Activated naive CD4-positive, alpha-beta T cell treated with Interleukin-2 at 50 U/mL for 16 hours (primary cell): ENCODE measurements around the gene TSPAN16.
"Not testable (repeated sequence)": the region's sequence is repeated elsewhere in the genome, so short reads cannot be mapped to it uniquely, and the experiment has no call there.

Experiments
- DNase-seq: peaks from one replicate; pipeline ENCODE4 v3.0.0-alpha.2; 2020

Gene TSPAN16

GRCh38 chr19:11321191-11322126, 25.5 kb downstream of the TSPAN16 start:
- no peak for DNase-seq

GRCh38 chr19:11322269-11323024, 26.5 kb downstream of the TSPAN16 start:
- no peak for DNase-seq

- DNase-seq = no peak
Observed at GRCh38 chr19:11323601-11324078, 27.7 kb downstream of the TSPAN16 start.

- peak; percentile 31 for DNase-seq
Observed at GRCh38 chr19:11324079-11324661, 28.2 kb downstream of the TSPAN16 start.

- no peak for DNase-seq
Observed at GRCh38 chr19:11324748-11325389, 28.9 kb downstream of the TSPAN16 start.

- no peak for DNase-seq
Observed at GRCh38 chr19:11325544-11325943, 29.6 kb downstream of the TSPAN16 start.

GRCh38 chr19:11330127-11330526, 34.2 kb downstream of the TSPAN16 start:
- DNase-seq = no peak

- DNase-seq = no peak
Observed at GRCh38 chr19:11331502-11331901, 35.5 kb downstream of the TSPAN16 start.

GRCh38 chr19:11332822-11333221, 36.9 kb downstream of the TSPAN16 start:
- DNase-seq = no peak

GRCh38 chr19:11333838-11334237, 37.9 kb downstream of the TSPAN16 start:
- not testable (repeated sequence) for DNase-seq

GRCh38 chr19:11335449-11336146, 39.6 kb downstream of the TSPAN16 start:
- DNase-seq = no peak

GRCh38 chr19:11337080-11337479, 41.1 kb downstream of the TSPAN16 start:
- no peak for DNase-seq

- no peak for DNase-seq
Observed at GRCh38 chr19:11338121-11338520, 42.2 kb downstream of the TSPAN16 start.

GRCh38 chr19:11338569-11339253, 42.8 kb downstream of the TSPAN16 start:
- no peak for DNase-seq

- DNase-seq = peak; percentile 84
Observed at GRCh38 chr19:11339254-11340098, 43.5 kb downstream of the TSPAN16 start, which contains the start of gene RAB3D. RAB3D (minus strand) TSS chr19:11339657; CDS start chr19:11337399, 2,258 bp downstream.

GRCh38 chr19:11340099-11340467, 44.1 kb downstream of the TSPAN16 start:
- not testable (repeated sequence) for DNase-seq

- DNase-seq = no peak
Observed at GRCh38 chr19:11342429-11342828, 46.5 kb downstream of the TSPAN16 start.

- DNase-seq = no peak
Observed at GRCh38 chr19:11345122-11345803, 49.3 kb downstream of the TSPAN16 start.

- peak; percentile 99 for DNase-seq
Observed at GRCh38 chr19:11346104-11346940, 50.4 kb downstream of the TSPAN16 start, which contains the start of the genes CCDC159 and TMEM205. CCDC159 (plus strand) TSS chr19:11346519; CDS start chr19:11346607, 88 bp downstream. TMEM205 (minus strand) TSS chr19:11346268; CDS start chr19:11345619, 649 bp downstream.
